Mucosa of descending colon (tissue), 3 donors: Measurements from ENCODE around the gene STK16. TPM values are rescaled to one million over a fixed set of nuclear protein-coding genes. Genes with fewer than 3 reads are reported as not detected.

Source experiments
- ATAC-seq: fragments of 200-7000 bp; cut with Tn5 transposase; one replicate; pipeline ENCODE4 v1.9.1; 2020; ENCODE audit warnings: mild to moderate bottlenecking, moderate library complexity
- DNase-seq, 3 donors: peaks; one replicate each; pipeline ENCODE4 v3.0.0-alpha.2; 2020
- H3K36me3 ChIP-seq: fragments of 200-600 bp; one replicate; pipeline ENCODE4 v1.8.0; 2021; ENCODE audit warnings: low read depth, mild to moderate bottlenecking
- H3K4me1 ChIP-seq: fragments of 200-600 bp; one replicate; pipeline ENCODE4 v1.8.0; 2021; ENCODE audit warnings: low read depth, mild to moderate bottlenecking
- H3K4me3 ChIP-seq: fragments of 200-600 bp; one replicate; pipeline ENCODE4 v1.8.0; 2021; ENCODE audit warnings: mild to moderate bottlenecking
- H3K9me3 ChIP-seq: fragments of 200-600 bp; one replicate; pipeline ENCODE4 v1.8.0; 2021; ENCODE audit warnings: mild to moderate bottlenecking
- intact Hi-C, 2 donors: fragments of 100-400 bp; cut with DNase I in 1 of 2; cut with micrococcal nuclease in 1 of 2; formaldehyde crosslinking; loops; one replicate each; pipeline versions ENCODE4 v1.11.0 to v1.11.1; 2022; cut with DNase I, micrococcal nuclease
- microRNA-seq: library from miRNA; unstranded; fragments of <30 nt; microRNA quantifications from one replicate; pipeline ENCODE4, GENCODE V29; 2019
- total RNA-seq, 3 donors: library from RNA; stranded (reverse); fragmentation: NEBNext Ultra II Directional in 2 of 3; extraction: Animal tissue kit (Norgen Biotek cat#: 25700) in 2 of 3; gene quantifications; one replicate each; pipeline versions ENCODE4 v1.2.1 to v1.2.4, GENCODE V29; 2021 to 2023
- TF ChIP-seq, protein P1 (sequence below): fragments of 200-600 bp; IDR thresholded peaks from one replicate; pipeline ENCODE4 v1.8.0; 2022; ENCODE audit warnings: antibody characterized with exemption, mild to moderate bottlenecking
- donor health status: DM: no; HTN: no; CAD: no; lungs with moderate emphysema.
- donor health status: DM: no; HTN: no; CAD: no.
- donor health status: DM: no; HTN: yes; CAD: no.

STK16 gene
- total RNA-seq, 3 donors from 2014 or later: 29.7 to 37.3 (median 32.7) TPM

DNA sequence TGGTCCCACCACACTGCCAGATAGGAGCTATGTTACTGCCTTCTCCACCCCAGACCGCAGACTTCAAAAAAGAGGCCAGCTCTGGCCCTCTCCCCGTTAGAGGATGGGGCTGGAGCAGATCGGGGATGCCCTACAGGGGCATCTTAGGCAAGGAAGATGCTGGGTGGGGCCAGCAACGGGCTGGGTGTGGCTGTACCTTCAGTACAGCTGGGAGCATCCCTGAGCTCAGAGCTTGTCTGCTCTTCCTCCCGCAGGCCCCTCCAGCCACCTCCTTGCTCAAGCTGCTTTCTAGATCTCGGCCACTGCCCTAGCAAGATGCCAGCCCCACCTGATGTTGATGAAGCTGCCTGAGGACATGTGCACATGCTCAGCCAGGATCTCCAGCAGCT is 54.1 kb downstream of the STK16 start:
- TF ChIP-seq, protein P1, sequence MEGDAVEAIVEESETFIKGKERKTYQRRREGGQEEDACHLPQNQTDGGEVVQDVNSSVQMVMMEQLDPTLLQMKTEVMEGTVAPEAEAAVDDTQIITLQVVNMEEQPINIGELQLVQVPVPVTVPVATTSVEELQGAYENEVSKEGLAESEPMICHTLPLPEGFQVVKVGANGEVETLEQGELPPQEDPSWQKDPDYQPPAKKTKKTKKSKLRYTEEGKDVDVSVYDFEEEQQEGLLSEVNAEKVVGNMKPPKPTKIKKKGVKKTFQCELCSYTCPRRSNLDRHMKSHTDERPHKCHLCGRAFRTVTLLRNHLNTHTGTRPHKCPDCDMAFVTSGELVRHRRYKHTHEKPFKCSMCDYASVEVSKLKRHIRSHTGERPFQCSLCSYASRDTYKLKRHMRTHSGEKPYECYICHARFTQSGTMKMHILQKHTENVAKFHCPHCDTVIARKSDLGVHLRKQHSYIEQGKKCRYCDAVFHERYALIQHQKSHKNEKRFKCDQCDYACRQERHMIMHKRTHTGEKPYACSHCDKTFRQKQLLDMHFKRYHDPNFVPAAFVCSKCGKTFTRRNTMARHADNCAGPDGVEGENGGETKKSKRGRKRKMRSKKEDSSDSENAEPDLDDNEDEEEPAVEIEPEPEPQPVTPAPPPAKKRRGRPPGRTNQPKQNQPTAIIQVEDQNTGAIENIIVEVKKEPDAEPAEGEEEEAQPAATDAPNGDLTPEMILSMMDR: no peak
- Histone ChIP-seq H3K36me3 (no peaks in the 10 kb centered on the region), H3K4me1 (peaks cover 9% of the 10 kb centered on the region), H3K9me3 (no peaks in the 10 kb centered on the region), H3K4me3 (no peak overlapping the region)
- intact Hi-C loops: no loop called here
- no peak for ATAC-seq
- DNase-seq: no peak

Small RNA genes within 50 kb of the gene (microRNA-seq; reads per million reads assigned to microRNA genes)
- gene MIR153-1: not detected

Other genes starting within 250 kb of the STK16 start
- under 1 TPM; 0.09 to 0.46 (median 0.27) TPM for gene CFAP65, start 204.0 kb upstream of the STK16 start, total RNA-seq
- gene IHH, start 184.6 kb upstream of the STK16 start, total RNA-seq: 10 to 100 TPM; 31.0 to 91.2 (median 57.6) TPM
- 10 to 100 TPM; 31.9 to 63.6 (median 41.7) TPM for gene NHEJ1, start 84.7 kb upstream of the STK16 start, total RNA-seq
- gene SLC23A3, start 75.5 kb upstream of the STK16 start, total RNA-seq: 10 to 100 TPM in 1 of 3 donors, 1 to 10 TPM in 2; 5.8 to 13.6 (median 7.6) TPM
- 100 to 1,000 TPM in 2 of 3 donors, 10 to 100 TPM in 1; 90.4 to 138 (median 110) TPM for gene CNPPD1, start 68.6 kb upstream of the STK16 start, total RNA-seq
- 100 to 1,000 TPM; 110 to 159 (median 110) TPM for gene RETREG2, start 67.2 kb upstream of the STK16 start, total RNA-seq
- gene ZFAND2B, start 38.7 kb upstream of the STK16 start, total RNA-seq: 10 to 100 TPM; 59.6 to 88.5 (median 66.0) TPM
- gene ABCB6, start 26.5 kb upstream of the STK16 start, total RNA-seq: 10 to 100 TPM in 2 of 3 donors, 1 to 10 TPM in 1; 6.7 to 21.3 (median 10.4) TPM
- 10 to 100 TPM; 51.9 to 74.3 (median 63.4) TPM for gene ATG9A, start 15.8 kb upstream of the STK16 start, total RNA-seq
- gene ANKZF1, start 15.7 kb upstream of the STK16 start, total RNA-seq: 10 to 100 TPM; 38.6 to 65.2 (median 47.1) TPM
- 10 to 100 TPM in 1 of 3 donors, 1 to 10 TPM in 2; 4.2 to 10.8 (median 5.8) TPM for gene GLB1L, start within 50 bp of the STK16 start, total RNA-seq
- not detected for gene TUBA4B, start 7.8 kb downstream of the STK16 start, total RNA-seq
- 10 to 100 TPM; 69.7 to 75.3 (median 75.0) TPM for gene TUBA4A, start 8.4 kb downstream of the STK16 start, total RNA-seq
- gene DNAJB2, start 33.9 kb downstream of the STK16 start, total RNA-seq: 10 to 100 TPM; 61.0 to 71.0 (median 68.7) TPM
- gene PTPRN, start 63.9 kb downstream of the STK16 start, total RNA-seq: 10 to 100 TPM in 1 of 3 donors, 1 to 10 TPM in 1, under 1 TPM in 1; 0.72 to 13.0 (median 1.0) TPM
- gene RESP18, start 87.3 kb downstream of the STK16 start, total RNA-seq: not detected
- gene DNPEP, start 142.4 kb downstream of the STK16 start, total RNA-seq: 100 to 1,000 TPM in 2 of 3 donors, 10 to 100 TPM in 1; 75.7 to 127 (median 125) TPM
- 1,000 to 10,000 TPM in 1 of 3 donors, 100 to 1,000 TPM in 1, 10 to 100 TPM in 1; 65.4 to 4,715 (median 359) TPM for gene DES, start 172.9 kb downstream of the STK16 start, total RNA-seq
- gene SPEG, start 189.4 kb downstream of the STK16 start, total RNA-seq: 100 to 1,000 TPM in 1 of 3 donors, 10 to 100 TPM in 1, 1 to 10 TPM in 1; 7.9 to 242 (median 22.2) TPM